NOMO-1 (cell line): ENCODE results near the gene OGG1.

Experiments used
- DNase-seq, 2 experiments: peaks; one replicate each; lab custom pipeline; 2025; ENCODE audit not compliant: unreplicated experiment in 2 of 2; lab: John Stamatoyannopoulos, UW

Gene OGG1

DNA sequence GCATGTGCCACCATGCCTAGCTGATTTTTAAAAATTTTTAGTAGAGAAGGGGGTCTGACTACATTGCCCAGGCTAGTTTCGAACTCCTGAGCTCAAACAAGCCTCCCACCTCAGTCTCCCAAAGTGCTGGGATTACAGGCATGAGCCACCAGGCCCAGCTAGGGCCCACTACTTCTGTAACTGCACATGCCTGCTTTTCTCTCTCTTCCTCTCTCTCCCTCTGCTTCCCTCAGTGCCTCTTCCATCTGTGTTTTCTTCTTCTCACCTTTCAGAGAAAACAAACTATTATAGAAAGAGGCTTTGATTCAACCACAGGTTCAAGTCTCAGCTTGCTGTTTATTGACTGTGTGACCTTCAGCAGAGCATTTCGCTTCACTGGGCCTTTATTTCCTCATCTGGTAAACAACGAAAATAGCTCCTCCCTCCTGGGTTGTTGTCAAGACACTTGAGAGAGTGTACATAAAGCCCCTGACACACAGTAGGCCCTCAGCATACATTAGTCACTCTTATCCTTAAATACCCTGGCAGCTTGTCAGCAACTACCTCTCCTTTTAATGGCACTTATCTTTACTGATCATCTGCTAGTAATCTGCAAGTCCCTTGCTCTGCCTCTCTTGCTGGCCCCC, 32.3 kb downstream of the OGG1 start:
- no peak for DNase-seq

GRCh38 chr3:9782770-9783169, 33.0 kb downstream of the OGG1 start:
- peak in 1 of 2 experiments; percentile 18 for DNase-seq

GRCh38 chr3:9783954-9784353, 34.2 kb downstream of the OGG1 start:
- no peak for DNase-seq

DNA sequence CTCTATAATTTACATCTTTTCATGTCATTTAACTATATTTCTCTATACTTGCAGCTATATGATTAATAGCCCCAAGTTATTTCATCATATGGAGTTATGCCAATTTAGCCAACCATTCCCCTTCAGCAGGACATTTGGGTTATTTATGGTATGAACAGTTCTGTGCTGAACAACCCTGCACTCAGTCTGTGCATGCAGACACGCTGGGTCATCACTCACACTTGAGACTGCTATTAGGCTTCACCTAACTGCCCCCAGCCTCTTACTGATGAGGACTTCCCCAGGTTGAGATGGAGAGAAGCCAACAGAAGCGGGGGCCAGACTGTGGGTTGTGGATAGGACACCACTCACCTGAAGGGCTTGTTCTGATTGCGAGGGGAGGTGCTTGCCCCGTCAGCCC, 35.2 kb downstream of the OGG1 start:
- no peak for DNase-seq

- no peak for DNase-seq
Measured at GRCh38 chr3:9785602-9786001, 35.9 kb downstream of the OGG1 start.

DNA sequence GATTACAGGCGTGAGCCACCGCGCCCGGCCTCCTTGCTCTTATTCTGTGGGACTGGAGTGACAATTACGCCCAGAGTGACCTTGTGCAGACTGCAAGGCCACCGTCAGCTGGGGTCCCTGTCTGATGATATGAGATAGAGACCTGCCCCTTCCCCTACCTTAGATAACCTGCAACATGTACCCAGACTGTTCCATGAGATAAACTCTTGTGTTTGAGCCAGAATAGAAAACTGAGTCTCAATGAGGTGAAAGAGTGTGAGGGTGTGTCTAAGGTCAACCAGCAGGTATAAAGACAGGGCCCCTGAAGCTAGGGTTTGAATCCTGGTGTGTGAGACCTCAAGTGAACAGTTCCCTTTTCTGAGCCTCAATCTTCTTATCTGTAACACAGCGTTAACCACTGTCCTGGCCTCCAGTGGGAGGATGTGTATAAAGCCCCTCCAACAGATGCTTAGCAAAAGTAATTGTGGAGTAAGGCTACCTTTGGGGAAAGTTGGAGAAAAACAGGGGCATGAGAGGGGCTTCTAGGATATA, 36.5 kb downstream of the OGG1 start:
- no peak for DNase-seq

DNA sequence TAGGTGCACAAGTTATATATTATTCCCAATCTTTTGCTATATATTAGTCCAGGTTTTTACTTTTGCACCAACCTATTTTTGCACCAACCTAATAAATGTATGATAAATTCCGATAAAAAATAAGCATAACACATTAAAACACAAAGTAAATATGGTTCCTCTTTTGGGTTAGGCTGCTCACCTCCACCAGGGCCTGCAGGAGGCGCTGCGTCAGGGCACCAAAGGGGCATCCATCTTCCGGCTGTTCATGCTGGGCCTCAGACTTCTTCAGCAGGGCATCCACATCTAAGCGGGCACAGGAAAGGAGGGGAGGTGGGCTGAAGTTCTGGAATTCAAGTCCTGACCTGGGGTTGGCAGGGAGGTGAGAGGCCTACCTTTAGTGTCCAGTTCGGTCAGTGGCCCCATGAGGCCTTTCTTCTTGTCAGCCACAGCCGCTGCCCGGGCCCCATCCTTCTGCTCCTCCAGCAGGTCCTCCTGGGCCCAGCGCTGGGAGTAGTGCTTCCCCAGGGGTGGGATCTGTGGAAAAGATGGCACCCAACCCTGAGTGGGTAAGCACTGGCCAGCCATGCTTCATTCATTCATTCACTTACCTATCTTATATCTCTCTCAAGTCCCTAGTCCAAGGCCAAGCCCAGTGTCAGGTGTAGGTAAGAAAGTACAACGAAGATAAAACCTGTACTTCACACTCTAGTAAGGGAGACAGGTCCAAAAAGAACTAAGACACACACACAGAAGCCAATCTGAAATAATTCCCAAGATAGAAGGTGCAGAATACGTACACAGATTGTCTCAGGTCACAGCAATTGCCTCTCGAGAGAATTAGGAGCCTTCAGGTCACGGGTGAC, 37.3 kb downstream of the OGG1 start:
- DNase-seq, result no peak

DNA sequence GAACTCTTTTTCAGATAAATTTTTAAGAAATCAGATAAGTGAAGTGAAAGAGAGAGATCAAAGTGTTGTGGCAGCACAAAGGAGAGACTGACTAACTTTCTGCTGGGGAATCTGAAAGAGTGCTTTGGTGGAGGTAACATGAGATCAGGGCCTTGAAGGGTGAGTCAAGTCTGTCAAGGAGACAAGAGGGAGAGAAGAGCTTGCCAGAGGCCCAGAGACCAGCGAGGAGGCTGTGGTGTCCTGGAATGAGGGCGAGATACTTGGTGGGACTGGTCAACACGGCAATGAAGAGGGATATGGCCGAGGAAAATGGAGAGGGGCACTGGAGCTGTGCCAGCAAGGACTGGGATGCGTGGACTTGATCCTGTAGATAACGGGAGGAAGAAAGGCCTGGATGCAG, 38.0 kb downstream of the OGG1 start:
- no peak for DNase-seq

DNA sequence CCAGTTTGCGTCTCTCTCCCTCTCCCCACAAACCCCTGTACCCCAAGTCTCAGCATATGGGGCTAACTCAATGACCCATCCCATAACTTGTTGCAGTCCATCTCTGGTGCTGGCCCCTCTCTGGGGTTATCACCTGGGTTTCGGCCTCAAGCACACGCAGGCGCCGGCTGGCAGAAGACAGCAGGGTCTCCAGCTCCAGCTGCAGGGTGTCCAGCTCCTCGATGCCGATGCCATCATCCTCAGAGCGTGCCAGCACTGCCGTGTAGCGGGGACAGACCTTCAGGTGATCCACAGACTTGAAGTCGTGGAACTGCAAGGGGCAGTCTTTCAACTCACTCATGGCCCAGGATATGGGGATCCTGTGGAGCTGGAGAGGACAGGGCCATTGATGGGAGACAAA, 41.4 kb downstream of the OGG1 start:
- no peak for DNase-seq

- DNase-seq, result peak in 1 of 2 experiments; percentile 52
Measured at GRCh38 chr3:9791790-9792404, 42.1 kb downstream of the OGG1 start.

- peak; percentile 96 to 99 for DNase-seq
Measured at GRCh38 chr3:9792405-9793160, 42.8 kb downstream of the OGG1 start, which contains the start of the genes ARPC4 and TADA3. ARPC4 (plus strand) TSS chr3:9793082; CDS start chr3:9793122, 40 bp downstream. TADA3 (minus strand) TSS chr3:9792473; CDS start chr3:9791466, 1,007 bp downstream.

DNA sequence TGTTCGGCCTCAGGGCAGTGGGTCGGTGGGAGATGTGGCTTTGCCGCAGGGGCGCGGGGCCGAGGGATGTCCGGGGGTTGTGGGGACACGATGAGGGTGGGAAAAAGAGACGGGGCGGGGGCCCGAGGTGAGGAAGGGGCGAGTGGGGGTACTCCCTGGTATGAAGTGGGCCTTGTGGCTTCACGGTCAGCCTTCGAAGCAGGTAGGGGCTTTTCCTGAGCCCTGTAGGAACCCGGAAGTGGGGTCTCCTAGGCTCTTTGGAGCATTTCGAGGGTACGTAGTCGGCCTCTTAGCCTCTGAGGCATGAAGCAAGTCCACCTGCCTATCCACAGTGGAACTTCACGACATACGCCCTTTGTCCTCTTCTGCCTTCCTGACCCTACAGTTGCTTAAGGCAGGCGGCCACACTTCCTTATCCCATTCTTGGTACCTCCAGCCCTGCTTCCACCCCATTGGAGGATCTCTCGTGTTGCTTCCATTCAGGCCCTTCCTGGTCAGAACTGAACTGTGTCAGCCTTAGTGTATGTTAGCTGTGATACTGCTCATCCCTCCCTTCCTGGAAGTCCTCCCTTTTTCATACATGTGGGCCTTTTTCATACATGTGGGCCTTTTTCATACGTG, 43.5 kb downstream of the OGG1 start:
- DNase-seq, result peak in 1 of 2 experiments; percentile 54

GRCh38 chr3:9794400-9794799, 44.6 kb downstream of the OGG1 start:
- no peak for DNase-seq

GRCh38 chr3:9795207-9795606, 45.5 kb downstream of the OGG1 start:
- DNase-seq, result peak; percentile 28 to 38

- no peak for DNase-seq
Measured at GRCh38 chr3:9797196-9797945, 47.6 kb downstream of the OGG1 start.

DNA sequence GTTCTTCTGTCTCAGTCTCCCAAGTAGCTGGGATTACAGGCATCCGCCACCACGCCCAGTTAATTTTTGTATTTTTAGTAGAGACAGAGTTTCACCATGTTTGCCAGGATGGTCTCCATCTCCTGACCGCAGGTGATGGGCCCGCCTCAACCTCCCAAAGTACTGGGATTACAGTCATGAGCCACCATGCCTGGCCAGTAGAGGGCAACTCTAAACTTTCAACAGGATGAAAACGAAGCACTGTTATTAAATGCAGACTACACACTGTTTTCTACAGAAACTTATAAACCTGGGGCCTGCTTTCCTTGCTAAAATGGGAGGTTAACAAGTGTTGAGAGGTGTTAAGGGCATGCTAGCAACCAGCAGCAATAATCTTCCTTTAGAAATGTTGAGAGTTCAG, 50.8 kb downstream of the OGG1 start:
- no peak for DNase-seq

DNA sequence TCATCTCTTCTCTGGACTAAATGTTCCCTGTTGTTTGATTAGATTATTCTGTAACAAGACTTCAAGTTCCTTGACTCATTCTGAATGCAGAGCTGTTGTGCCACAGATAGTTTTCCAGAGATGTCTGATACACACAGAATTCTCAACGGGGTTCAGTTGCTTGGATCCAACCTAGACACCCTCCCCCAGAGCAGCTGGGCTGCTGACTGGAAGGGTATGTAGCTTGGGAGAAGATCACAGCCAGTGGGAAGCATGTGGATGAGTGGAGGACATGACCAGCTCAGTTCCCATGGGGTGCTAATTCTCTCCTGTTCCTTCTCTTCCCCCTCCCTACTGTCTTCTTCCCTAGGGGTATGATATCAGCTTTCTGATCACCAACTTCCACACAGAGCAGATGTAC, 53.7 kb downstream of the OGG1 start:
- DNase-seq, result no peak

DNA sequence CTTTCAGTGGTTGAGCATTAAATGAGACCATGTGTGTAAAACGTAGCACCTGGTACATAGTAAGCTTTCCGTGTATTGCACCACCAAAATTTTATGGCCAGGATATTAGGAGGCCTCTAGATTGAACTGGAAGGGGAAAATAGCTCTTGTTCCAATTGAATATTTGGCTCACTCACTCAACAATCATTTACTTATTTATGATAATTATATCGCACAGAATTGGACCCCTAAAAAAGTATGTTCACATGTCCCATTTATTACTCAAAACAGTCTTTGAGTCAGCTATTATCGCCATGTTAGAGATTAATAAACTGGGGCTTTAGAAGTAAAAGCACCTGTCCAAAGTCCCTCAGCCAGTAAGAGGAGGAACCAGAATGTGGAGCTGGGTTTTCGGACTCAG, 55.2 kb downstream of the OGG1 start:
- DNase-seq, result no peak

DNA sequence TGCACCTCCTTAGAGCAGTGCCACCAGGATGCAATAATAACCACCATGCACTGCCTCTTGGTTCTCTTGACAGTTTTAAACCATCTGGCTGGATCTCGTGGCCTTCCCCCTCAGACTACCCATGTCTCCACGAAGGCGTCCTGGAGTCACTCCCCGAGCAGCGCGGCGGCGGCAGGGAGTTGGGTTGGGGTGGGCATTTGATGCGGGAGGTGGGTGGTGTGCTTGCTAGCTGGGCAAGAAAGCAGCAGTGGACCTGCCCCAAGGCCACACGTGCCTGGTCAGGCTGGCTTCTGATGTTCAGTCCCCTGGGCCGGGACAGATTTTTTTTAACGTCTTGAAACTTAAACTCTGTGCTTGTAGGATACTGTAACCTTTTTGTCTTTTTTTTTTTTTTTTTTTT, 56.4 kb downstream of the OGG1 start:
- DNase-seq, result no peak
